PC-9 (cell line): ENCODE measurements around the gene SYNRG.

Source experiments
- CTCF ChIP-seq: fragments of 200-600 bp; sonication (generic); conservative IDR thresholded peaks from 2 replicates; pipeline ENCODE4 v1.6.1; 2017; ENCODE audit warnings: mixed run types, antibody characterized with exemption, mild to moderate bottlenecking, moderate library complexity
- EZH2 ChIP-seq: fragments of 200-600 bp; sonication (generic); IDR thresholded peaks from 2 replicates; pipeline ENCODE4 v1.8.0; 2017; ENCODE audit warnings: antibody characterized with exemption, low read depth

GRCh38 chr17:37470181-37470580 is 139.0 kb downstream of the SYNRG start:
- TF ChIP-seq EZH2 (no peak), CTCF (no peak)
